ENCODE results near the gene PTPRT.

PTPRT gene

DNA sequence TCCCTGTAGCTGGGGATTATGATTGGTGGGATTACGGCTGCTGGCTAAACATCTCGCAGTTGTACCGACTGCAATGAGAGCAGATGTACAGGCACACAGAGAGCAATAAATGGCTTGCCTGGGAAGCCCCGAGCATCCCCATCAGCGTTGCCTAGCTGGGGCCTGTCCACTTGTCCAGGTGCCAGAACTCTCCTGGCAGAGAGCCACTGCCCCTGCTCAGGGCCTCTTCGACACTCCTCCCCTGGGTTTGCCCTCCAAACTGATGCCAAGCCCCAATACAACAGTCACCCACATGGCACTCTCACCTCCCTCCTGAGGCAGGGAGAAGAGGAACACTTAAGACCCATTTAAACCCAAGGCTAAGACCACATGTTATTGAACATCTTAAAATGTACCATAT is 715.1 kb downstream of the PTPRT start:
- TF ChIP-seq, protein P1, sequence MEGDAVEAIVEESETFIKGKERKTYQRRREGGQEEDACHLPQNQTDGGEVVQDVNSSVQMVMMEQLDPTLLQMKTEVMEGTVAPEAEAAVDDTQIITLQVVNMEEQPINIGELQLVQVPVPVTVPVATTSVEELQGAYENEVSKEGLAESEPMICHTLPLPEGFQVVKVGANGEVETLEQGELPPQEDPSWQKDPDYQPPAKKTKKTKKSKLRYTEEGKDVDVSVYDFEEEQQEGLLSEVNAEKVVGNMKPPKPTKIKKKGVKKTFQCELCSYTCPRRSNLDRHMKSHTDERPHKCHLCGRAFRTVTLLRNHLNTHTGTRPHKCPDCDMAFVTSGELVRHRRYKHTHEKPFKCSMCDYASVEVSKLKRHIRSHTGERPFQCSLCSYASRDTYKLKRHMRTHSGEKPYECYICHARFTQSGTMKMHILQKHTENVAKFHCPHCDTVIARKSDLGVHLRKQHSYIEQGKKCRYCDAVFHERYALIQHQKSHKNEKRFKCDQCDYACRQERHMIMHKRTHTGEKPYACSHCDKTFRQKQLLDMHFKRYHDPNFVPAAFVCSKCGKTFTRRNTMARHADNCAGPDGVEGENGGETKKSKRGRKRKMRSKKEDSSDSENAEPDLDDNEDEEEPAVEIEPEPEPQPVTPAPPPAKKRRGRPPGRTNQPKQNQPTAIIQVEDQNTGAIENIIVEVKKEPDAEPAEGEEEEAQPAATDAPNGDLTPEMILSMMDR (conservative IDR thresholded peaks at IDR 0.05; ENCODE audit: low read length) = no peak
- DNase-seq (ENCODE audit: low read depth) = no peak
- H3K4me3 ChIP-seq (ENCODE audit: low read length) = no peak overlapping the region

DNA sequence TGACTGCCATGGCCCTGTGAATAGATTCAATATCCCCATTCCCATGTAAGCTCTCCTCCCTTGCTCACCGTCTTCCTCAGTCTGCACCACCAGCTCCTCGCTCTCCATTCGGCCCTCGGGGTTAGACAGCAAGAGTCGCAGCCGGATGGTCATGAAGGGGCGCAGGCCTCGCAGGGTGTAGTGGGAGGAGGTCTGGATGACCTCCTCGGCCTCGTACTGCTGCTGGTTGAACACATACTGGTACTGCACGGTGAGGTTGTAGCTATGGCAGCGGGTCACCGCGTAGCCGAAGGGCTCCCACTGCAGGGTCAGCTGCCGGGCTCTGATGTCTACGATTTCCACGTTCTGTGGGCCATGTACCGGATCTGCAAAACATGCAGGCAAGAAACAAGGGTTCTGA is 717.5 kb downstream of the PTPRT start:
- DNase-seq (ENCODE audit: low read depth) = no peak
- no peak overlapping the region for H3K4me3 ChIP-seq (ENCODE audit: low read length)
- TF ChIP-seq, protein P1 (conservative IDR thresholded peaks at IDR 0.05; ENCODE audit: low read length) = no peak

DNA sequence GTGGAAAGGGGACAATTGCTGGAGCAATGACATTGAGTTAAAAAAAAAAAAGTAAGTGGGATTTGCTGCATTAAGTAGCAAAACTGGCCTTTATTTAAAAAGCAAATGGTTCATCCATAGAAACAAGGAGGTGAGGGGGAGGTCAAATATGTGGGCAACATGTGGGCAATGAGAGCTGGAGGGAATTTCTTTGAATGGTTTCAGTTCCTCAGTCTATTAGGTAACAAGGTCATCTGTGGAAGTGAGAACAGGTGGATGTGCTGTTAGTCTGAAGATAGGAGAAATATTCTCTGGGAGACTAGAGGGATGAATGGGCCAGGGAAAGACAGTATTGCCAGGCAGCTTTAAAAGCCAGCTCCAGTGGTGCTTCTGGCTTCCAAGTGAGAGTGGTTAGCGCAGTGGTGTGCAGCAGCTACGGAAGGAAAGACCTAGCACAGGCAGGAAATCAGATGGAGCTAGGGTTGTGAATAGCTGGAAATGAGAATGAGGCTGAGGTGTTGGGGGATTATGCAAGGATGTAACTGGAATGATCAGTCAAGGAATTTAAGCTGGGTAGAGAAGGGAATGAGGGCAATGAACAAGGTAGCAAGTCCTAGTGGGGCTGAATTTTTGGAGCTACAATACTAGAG is 727.6 kb downstream of the PTPRT start:
- DNase-seq (ENCODE audit: low read depth) = no peak
- TF ChIP-seq, protein P1 (conservative IDR thresholded peaks at IDR 0.05; ENCODE audit: low read length) = no peak
- H3K4me3 ChIP-seq (ENCODE audit: low read length) = no peak overlapping the region

DNA sequence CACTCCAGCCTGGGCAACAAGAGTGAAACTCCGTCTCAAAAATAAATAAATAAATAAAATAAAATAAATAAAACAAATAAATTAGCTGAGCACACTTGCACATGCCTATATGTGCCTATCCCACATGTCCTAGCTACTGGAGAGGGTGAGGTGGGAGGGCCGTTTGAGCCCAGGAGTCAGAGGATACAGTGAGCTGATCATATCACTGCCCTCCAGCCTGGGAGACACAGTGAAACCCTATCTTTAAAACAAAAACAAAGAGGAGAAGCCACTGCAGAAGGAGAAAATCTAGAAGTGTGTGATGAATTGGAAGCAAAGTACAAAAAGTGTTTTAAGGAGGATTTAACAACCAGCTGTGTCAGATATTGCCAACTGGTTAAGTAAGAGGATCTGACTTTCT is 728.4 kb downstream of the PTPRT start:
- TF ChIP-seq, protein P1 (conservative IDR thresholded peaks at IDR 0.05; ENCODE audit: low read length) = no peak
- H3K4me3 ChIP-seq (ENCODE audit: low read length) = no peak overlapping the region
- no peak for DNase-seq (ENCODE audit: low read depth)

DNA sequence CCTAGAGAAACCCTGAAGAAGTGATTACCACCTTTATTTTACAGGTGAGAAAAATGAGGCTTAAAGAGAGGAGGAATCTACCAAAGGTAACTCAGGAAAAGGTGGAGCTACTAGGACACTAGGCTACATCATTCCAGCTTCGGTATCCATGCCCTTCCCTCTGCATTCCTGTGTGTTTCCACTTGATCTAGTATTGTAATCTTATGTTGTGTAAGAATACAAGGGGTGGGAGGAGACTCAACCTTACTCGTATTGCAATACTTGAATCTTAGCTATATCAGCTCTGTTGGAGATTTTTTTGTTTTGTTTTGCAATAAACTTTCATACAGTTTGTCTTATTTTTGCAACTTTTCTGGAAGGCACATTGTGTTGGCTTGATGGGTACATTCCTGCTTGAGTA is 742.4 kb downstream of the PTPRT start:
- no peak for DNase-seq (ENCODE audit: low read depth)
- no peak overlapping the region for H3K4me3 ChIP-seq (ENCODE audit: low read length)
- TF ChIP-seq, protein P1 (conservative IDR thresholded peaks at IDR 0.05; ENCODE audit: low read length) = no peak

DNA sequence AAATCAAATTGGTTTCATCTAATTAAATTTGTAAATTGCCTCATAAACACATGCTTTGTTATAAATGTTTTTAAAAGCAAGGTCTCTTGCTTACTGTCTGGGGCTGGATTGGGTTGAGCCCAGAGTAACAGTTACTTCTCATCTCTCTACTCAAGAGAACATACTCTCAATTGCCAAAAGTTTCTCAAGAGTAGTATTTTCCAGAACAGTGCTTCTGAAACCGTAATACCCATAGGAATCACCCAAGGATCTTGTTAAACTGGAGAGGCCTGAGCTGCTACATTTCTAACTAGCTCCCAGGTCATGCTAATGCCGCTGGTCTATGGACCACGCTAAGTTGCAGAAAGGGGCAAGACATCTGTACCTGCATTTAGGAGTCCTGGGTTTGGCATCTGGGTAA is 744.9 kb downstream of the PTPRT start:
- TF ChIP-seq, protein P1 (conservative IDR thresholded peaks at IDR 0.05; ENCODE audit: low read length) = no peak
- no peak overlapping the region for H3K4me3 ChIP-seq (ENCODE audit: low read length)
- DNase-seq (ENCODE audit: low read depth) = no peak

DNA sequence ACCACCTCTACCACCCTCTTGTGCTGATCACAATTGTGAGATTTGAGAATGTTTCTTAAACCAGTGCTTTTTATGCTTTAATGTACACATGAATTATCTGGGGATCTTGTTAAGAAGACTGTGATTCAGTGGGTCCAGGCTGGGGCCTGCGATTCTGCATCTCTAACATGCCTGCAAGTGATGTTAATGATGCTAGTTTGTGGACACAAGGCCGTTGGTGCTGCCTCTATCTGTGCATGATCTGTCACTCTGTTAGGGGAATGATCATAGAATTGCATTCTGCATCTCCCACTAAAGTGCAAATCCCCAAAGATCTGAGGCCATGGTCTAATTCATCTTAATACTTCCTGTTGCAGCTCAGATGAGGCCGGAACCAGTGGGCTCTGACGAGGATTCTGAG is 746.5 kb downstream of the PTPRT start:
- TF ChIP-seq, protein P1 (conservative IDR thresholded peaks at IDR 0.05; ENCODE audit: low read length) = no peak
- DNase-seq (ENCODE audit: low read depth) = no peak
- H3K4me3 ChIP-seq (ENCODE audit: low read length) = no peak overlapping the region

All from AG10803 (cell line).